ENCODE results near the gene ARHGEF39. TPM values are rescaled to one million over a fixed set of nuclear protein-coding genes. Genes with fewer than 3 reads are reported as not detected.

The ARHGEF39 gene
- 10 to 100 TPM; 17.2 to 18.7 TPM for total RNA-seq

- peaks cover 52% of the 10 kb centered on the region for H3K4me1 Mint-ChIP-seq
- H3K36me3 Mint-ChIP-seq, result peaks cover 27% of the 10 kb centered on the region
- peaks cover 1% of the 10 kb centered on the region for H3K9me3 Mint-ChIP-seq
- peak within 1 kb of the TSS; percentile 84 for H3K4me3 Mint-ChIP-seq
- H3K27me3 Mint-ChIP-seq, result no peaks in the 10 kb centered on the region
- peak within 1 kb of the TSS; percentile 64 for H3K27ac Mint-ChIP-seq
- DNase-seq, result peak; percentile 85
Observed at GRCh38 chr9:35664531-35665470, at the start of gene ARHGEF39. TSS of gene ARHGEF39 (minus strand) at chr9:35665195. CDS start at chr9:35665169, 26 bp downstream.

- H3K27me3 Mint-ChIP-seq, result no peaks in the 10 kb centered on the region
- H3K36me3 Mint-ChIP-seq, result peaks cover 24% of the 10 kb centered on the region
- DNase-seq, result no peak
- H3K9me3 Mint-ChIP-seq, result no peaks in the 10 kb centered on the region
- H3K4me3 Mint-ChIP-seq, result no peak overlapping the region
- H3K4me1 Mint-ChIP-seq, result no peaks in the 10 kb centered on the region
- H3K27ac Mint-ChIP-seq, result peak overlapping the region; percentile 2
Observed at GRCh38 chr9:35714123-35714522, 49.1 kb upstream of the ARHGEF39 start.

GRCh38 chr9:35713578-35713977 lies 48.6 kb upstream of the ARHGEF39 start:
- Mint-ChIP-seq H3K4me1 (no peaks in the 10 kb centered on the region), H3K27me3 (no peaks in the 10 kb centered on the region), H3K9me3 (no peaks in the 10 kb centered on the region), H3K4me3 (no peak overlapping the region), H3K27ac (no peak overlapping the region), H3K36me3 (peaks cover 24% of the 10 kb centered on the region)
- no peak for DNase-seq

GRCh38 chr9:35712762-35713400 lies 47.9 kb upstream of the ARHGEF39 start:
- peaks cover 21% of the 10 kb centered on the region for H3K36me3 Mint-ChIP-seq
- H3K4me1 Mint-ChIP-seq, result no peaks in the 10 kb centered on the region
- no peak overlapping the region for H3K27ac Mint-ChIP-seq
- no peak for DNase-seq
- H3K9me3 Mint-ChIP-seq, result no peaks in the 10 kb centered on the region
- H3K27me3 Mint-ChIP-seq, result no peaks in the 10 kb centered on the region
- no peak overlapping the region for H3K4me3 Mint-ChIP-seq

GRCh38 chr9:35711501-35712428 lies 46.8 kb upstream of the ARHGEF39 start:
- H3K27ac Mint-ChIP-seq, result no peak overlapping the region
- peaks cover 30% of the 10 kb centered on the region for H3K36me3 Mint-ChIP-seq
- H3K4me3 Mint-ChIP-seq, result no peak overlapping the region
- no peaks in the 10 kb centered on the region for H3K27me3 Mint-ChIP-seq
- H3K4me1 Mint-ChIP-seq, result no peaks in the 10 kb centered on the region
- DNase-seq, result no peak
- no peaks in the 10 kb centered on the region for H3K9me3 Mint-ChIP-seq

- Mint-ChIP-seq H3K27me3 (no peaks in the 10 kb centered on the region), H3K4me1 (no peaks in the 10 kb centered on the region), H3K9me3 (no peaks in the 10 kb centered on the region), H3K36me3 (peaks cover 27% of the 10 kb centered on the region), H3K4me3 (no peak overlapping the region), H3K27ac (no peak overlapping the region)
- DNase-seq, result no peak
Observed at GRCh38 chr9:35710818-35711500, 46.0 kb upstream of the ARHGEF39 start.

- no peak for DNase-seq
- Mint-ChIP-seq H3K27me3 (no peaks in the 10 kb centered on the region), H3K36me3 (peaks cover 28% of the 10 kb centered on the region), H3K9me3 (no peaks in the 10 kb centered on the region), H3K4me1 (no peaks in the 10 kb centered on the region), H3K27ac (peak overlapping the region; percentile 43), H3K4me3 (no peak overlapping the region)
Observed at GRCh38 chr9:35708146-35708545, 43.2 kb upstream of the ARHGEF39 start.

GRCh38 chr9:35706951-35707350 lies 42.0 kb upstream of the ARHGEF39 start:
- no peaks in the 10 kb centered on the region for H3K4me1 Mint-ChIP-seq
- DNase-seq, result no peak
- no peaks in the 10 kb centered on the region for H3K9me3 Mint-ChIP-seq
- H3K4me3 Mint-ChIP-seq, result no peak overlapping the region
- peaks cover 33% of the 10 kb centered on the region for H3K36me3 Mint-ChIP-seq
- no peaks in the 10 kb centered on the region for H3K27me3 Mint-ChIP-seq
- no peak overlapping the region for H3K27ac Mint-ChIP-seq

GRCh38 chr9:35705836-35706430 lies 40.9 kb upstream of the ARHGEF39 start:
- no peaks in the 10 kb centered on the region for H3K4me1 Mint-ChIP-seq
- H3K27ac Mint-ChIP-seq, result no peak overlapping the region
- no peaks in the 10 kb centered on the region for H3K9me3 Mint-ChIP-seq
- H3K36me3 Mint-ChIP-seq, result peaks cover 30% of the 10 kb centered on the region
- no peak overlapping the region for H3K4me3 Mint-ChIP-seq
- no peaks in the 10 kb centered on the region for H3K27me3 Mint-ChIP-seq
- DNase-seq, result no peak

GRCh38 chr9:35705372-35705771 lies 40.4 kb upstream of the ARHGEF39 start:
- Mint-ChIP-seq H3K4me3 (no peak overlapping the region), H3K9me3 (no peaks in the 10 kb centered on the region), H3K4me1 (no peaks in the 10 kb centered on the region), H3K27ac (no peak overlapping the region), H3K36me3 (peaks cover 25% of the 10 kb centered on the region), H3K27me3 (no peaks in the 10 kb centered on the region)
- no peak for DNase-seq

GRCh38 chr9:35703906-35704672 lies 39.1 kb upstream of the ARHGEF39 start:
- Mint-ChIP-seq H3K27ac (no peak overlapping the region), H3K36me3 (peaks cover 20% of the 10 kb centered on the region)

GRCh38 chr9:35702696-35703095 lies 37.7 kb upstream of the ARHGEF39 start:
- Mint-ChIP-seq H3K27ac (no peak overlapping the region), H3K27me3 (no peaks in the 10 kb centered on the region), H3K4me1 (no peaks in the 10 kb centered on the region), H3K4me3 (no peak overlapping the region), H3K9me3 (no peaks in the 10 kb centered on the region), H3K36me3 (peaks cover 18% of the 10 kb centered on the region)
- DNase-seq, result no peak

More at GRCh38 chr9:35703906-35704672, 39.1 kb upstream of the ARHGEF39 start:
- Mint-ChIP-seq H3K9me3 (no peaks in the 10 kb centered on the region), H3K4me3 (no peak overlapping the region), H3K27me3 (no peaks in the 10 kb centered on the region), H3K4me1 (no peaks in the 10 kb centered on the region)
- DNase-seq, result no peak

- H3K9me3 Mint-ChIP-seq, result no peaks in the 10 kb centered on the region
- H3K27me3 Mint-ChIP-seq, result no peaks in the 10 kb centered on the region
- H3K27ac Mint-ChIP-seq, result no peak overlapping the region
- DNase-seq, result no peak
- H3K4me3 Mint-ChIP-seq, result no peak overlapping the region
- H3K4me1 Mint-ChIP-seq, result peaks cover 5% of the 10 kb centered on the region
- peaks cover 20% of the 10 kb centered on the region for H3K36me3 Mint-ChIP-seq
Observed at GRCh38 chr9:35700942-35701341, 35.9 kb upstream of the ARHGEF39 start.
